Smooth muscle cell (in vitro differentiated cells): ENCODE results near the gene LTB. TPM values are rescaled to one million over a fixed set of nuclear protein-coding genes. Genes with fewer than 3 reads are reported as not detected.

ENCODE experiments used
- DNase-seq: peaks from one replicate; lab custom pipeline; 2025; ENCODE audit not compliant: unreplicated experiment; lab: John Stamatoyannopoulos, UW
- H2AFZ ChIP-seq: fragments of 200-600 bp; sonication (generic); 2 replicates; pipeline ENCODE4 v1.6.0; 2016; ENCODE audit warnings: antibody characterized with exemption, low read depth, mild to moderate bottlenecking
- H3F3A ChIP-seq: fragments of 200-600 bp; sonication (generic); 2 replicates; pipeline ENCODE4 v1.6.0; 2017; ENCODE audit warnings: antibody characterized with exemption, low read depth
- H3K27ac ChIP-seq: fragments of 200-600 bp; sonication (generic); 2 replicates; pipeline ENCODE4 v1.5.1; 2016; ENCODE audit warnings: low read depth, mild to moderate bottlenecking
- H3K27me3 ChIP-seq: fragments of 200-600 bp; sonication (generic); 2 replicates; pipeline ENCODE4 v1.6.1; 2016; ENCODE audit warnings: low read depth, mild to moderate bottlenecking
- H3K36me3 ChIP-seq: fragments of 200-600 bp; sonication (generic); 2 replicates; pipeline ENCODE4 v1.5.1; 2016; ENCODE audit warnings: low read depth
- H3K4me1 ChIP-seq: fragments of 200-600 bp; sonication (generic); 2 replicates; pipeline ENCODE4 v1.5.1; 2016; ENCODE audit warnings: low read depth
- H3K4me2 ChIP-seq: fragments of 200-600 bp; sonication (generic); 2 replicates; pipeline ENCODE4 v1.6.0; 2016; ENCODE audit warnings: mild to moderate bottlenecking
- H3K4me3 ChIP-seq: fragments of 200-600 bp; sonication (generic); 2 replicates; pipeline ENCODE4 v1.5.1; 2016; ENCODE audit warnings: mild to moderate bottlenecking
- H3K79me2 ChIP-seq: fragments of 200-600 bp; sonication (generic); 2 replicates; pipeline ENCODE4 v1.6.0; 2016; ENCODE audit warnings: low read depth, mild to moderate bottlenecking
- H3K9ac ChIP-seq: fragments of 200-600 bp; sonication (generic); 2 replicates; pipeline ENCODE4 v1.6.0; 2016; ENCODE audit warnings: low read depth
- H3K9me3 ChIP-seq: fragments of 200-600 bp; sonication (generic); replicated peaks from 2 replicates; pipeline ENCODE4 v1.5.1; 2016; ENCODE audit warnings: low read depth
- H4K20me1 ChIP-seq: fragments of 200-600 bp; sonication (generic); 2 replicates; pipeline ENCODE4 v1.6.0; 2016; ENCODE audit warnings: low read depth
- WGBS: methylation state at CpG from one replicate; pipeline ENCODE4 v1.1.7; 2016; ENCODE audit warnings: low lambda C conversion rate; 5-methylcytosine and 5-hydroxymethylcytosine counted together
- polyA plus RNA-seq: library from polyadenylated mRNA; unstranded; fragments of >200 nt; fragmentation: Nextera tagmentation; extraction: Ambion mirVana; gene quantifications from 2 replicates; pipeline ENCODE4 v1.2.1, GENCODE V29; 2016
- total RNA-seq: library from RNA; depleted of rRNA; stranded (reverse); fragments of >200 nt; gene quantifications from 2 replicates; pipeline ENCODE4 v1.2.3, GENCODE V29; 2014
- TF ChIP-seq, protein P1 (sequence below): fragments of 200-600 bp; sonication (generic); IDR thresholded peaks from 2 replicates; pipeline ENCODE4 v1.5.1; 2017; ENCODE audit warnings: borderline replicate concordance, mild to moderate bottlenecking, antibody characterized with exemption; ENCODE audit not compliant: insufficient read depth, poor library complexity, severe bottlenecking

LTB gene
- total and polyA plus RNA-seq, 2 experiments from 2014 or later, result 0.75 TPM; not detected in 1

DNA sequence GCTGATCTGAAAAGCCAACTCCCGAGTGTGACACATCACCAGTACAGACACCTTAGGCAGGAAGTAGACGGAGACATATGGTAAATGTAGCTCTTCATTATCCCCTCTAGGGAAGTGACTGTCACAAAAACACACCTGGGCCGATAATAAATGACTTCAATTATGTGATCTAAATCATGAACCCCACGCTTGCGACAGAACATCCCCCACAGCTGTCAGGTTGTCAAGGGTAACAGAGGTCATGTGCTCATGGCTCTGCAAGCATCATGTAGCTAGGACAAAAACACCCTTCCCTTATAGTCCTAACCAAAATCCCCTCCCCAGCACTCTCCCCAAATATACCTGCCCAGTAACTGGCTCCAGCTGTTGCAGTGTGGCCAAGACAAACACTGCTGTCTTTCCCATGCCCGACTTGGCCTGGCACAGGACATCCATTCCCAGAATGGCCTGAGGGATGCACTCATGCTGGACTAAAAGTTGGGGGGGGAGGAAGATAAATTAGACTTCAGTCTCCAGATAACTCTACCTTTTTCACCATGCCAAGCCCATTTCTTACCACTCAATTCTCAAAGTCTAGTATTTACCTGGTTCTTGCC lies 43.3 kb downstream of the LTB start:
- 91% methylated on average over 6 of the region's 6 CpGs for WGBS
- no peaks in the 10 kb centered on the region for H3K9me3 ChIP-seq
- peak overlapping the region; percentile 99 for H3K4me2 ChIP-seq
- no peak overlapping the region for H3K27ac ChIP-seq
- H3K27me3 ChIP-seq, result no peaks in the 10 kb centered on the region
- H4K20me1 ChIP-seq, result peaks cover 75% of the 10 kb centered on the region
- H3K79me2 ChIP-seq, result peaks cover 72% of the 10 kb centered on the region
- H2AFZ ChIP-seq, result no peak overlapping the region
- peak overlapping the region; percentile 95 for H3K9ac ChIP-seq
- TF ChIP-seq, protein P1, sequence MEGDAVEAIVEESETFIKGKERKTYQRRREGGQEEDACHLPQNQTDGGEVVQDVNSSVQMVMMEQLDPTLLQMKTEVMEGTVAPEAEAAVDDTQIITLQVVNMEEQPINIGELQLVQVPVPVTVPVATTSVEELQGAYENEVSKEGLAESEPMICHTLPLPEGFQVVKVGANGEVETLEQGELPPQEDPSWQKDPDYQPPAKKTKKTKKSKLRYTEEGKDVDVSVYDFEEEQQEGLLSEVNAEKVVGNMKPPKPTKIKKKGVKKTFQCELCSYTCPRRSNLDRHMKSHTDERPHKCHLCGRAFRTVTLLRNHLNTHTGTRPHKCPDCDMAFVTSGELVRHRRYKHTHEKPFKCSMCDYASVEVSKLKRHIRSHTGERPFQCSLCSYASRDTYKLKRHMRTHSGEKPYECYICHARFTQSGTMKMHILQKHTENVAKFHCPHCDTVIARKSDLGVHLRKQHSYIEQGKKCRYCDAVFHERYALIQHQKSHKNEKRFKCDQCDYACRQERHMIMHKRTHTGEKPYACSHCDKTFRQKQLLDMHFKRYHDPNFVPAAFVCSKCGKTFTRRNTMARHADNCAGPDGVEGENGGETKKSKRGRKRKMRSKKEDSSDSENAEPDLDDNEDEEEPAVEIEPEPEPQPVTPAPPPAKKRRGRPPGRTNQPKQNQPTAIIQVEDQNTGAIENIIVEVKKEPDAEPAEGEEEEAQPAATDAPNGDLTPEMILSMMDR, result no peak
- H3K36me3 ChIP-seq, result peaks cover 16% of the 10 kb centered on the region
- peaks cover 26% of the 10 kb centered on the region for H3F3A ChIP-seq
- peak overlapping the region; percentile 93 for H3K4me3 ChIP-seq
- peaks cover 20% of the 10 kb centered on the region for H3K4me1 ChIP-seq
- DNase-seq, result no peak

DNA sequence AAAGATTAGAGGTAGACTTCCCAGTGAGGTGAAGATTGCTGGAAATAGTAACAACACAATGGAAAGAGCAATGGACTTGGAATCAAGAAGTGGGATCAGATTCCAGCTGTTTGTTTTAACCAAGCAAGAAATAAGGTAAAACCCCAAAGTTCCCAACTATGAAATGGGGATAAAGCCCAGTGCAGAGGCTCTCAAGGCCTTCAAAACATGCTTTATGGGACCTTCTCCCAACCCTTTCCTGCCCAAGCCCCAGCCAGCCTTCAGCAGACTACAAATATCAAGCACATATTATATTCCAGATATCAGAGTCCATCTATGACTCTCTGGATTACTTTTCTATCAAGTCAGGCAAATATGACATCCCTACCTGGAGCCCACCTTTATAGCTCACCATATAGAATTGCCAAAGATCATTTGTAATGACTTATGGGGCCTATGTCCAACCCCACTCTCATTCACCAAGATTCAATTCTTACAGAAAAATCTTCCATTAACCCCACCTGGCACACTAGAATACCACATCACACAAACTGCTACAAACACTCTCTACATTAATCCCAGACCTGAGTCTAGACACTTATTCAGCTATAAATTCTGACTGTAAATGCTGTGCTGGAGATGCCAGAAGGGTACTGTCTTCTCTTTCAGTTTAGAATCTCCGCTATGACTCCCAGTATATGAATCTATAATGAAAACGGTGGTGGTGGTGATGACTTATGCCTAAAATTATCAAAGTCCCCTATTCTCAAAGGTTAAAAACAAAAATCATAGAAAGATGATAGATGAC lies 46.5 kb downstream of the LTB start:
- TF ChIP-seq, protein P1, result no peak

DNA sequence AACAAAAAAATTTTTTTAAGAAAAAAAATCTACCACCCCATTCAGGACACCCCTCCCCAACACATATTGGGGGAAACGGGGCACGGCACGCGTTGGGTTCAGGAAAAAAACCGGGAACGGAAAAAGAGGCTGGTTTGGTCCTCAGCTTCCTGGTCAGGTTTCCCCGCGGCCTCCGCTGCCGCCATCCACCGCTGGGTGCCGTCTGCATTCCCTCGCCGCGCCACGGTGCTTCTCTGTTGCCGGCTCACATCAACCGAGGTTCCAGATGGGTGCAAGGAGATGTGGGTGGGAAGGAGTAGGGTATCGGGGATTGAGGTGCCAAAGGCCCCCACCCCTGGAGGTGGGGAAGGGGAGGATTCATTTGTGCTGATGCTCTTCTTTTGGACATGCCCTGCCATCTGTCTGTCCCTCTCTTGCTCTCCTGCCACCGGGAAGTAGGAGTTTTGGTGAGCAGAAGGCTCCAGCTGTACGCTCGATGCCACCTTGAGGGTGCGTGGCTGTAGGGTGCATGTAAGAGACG lies 47.6 kb downstream of the LTB start:
- H3K4me3 ChIP-seq, result no peak overlapping the region
- H3K4me1 ChIP-seq, result peaks cover 9% of the 10 kb centered on the region
- H3K9me3 ChIP-seq, result no peaks in the 10 kb centered on the region
- H3K36me3 ChIP-seq, result peaks cover 27% of the 10 kb centered on the region
- peaks cover 100% of the 10 kb centered on the region for H4K20me1 ChIP-seq
- no peak overlapping the region for H3K9ac ChIP-seq
- TF ChIP-seq, protein P1, result no peak
- no peak overlapping the region for H3K27ac ChIP-seq
- no peak overlapping the region for H2AFZ ChIP-seq
- peaks cover 43% of the 10 kb centered on the region for H3K79me2 ChIP-seq
- H3K27me3 ChIP-seq, result no peaks in the 10 kb centered on the region
- DNase-seq, result no peak
- H3F3A ChIP-seq, result peaks cover 40% of the 10 kb centered on the region
- no peak overlapping the region for H3K4me2 ChIP-seq
- WGBS, result 94% methylated on average over 24 of the region's 24 CpGs

More for the DNA sequence above, 46.5 kb downstream of the LTB start:
- Histone ChIP-seq H3K27ac (no peak overlapping the region), H3K36me3 (peaks cover 27% of the 10 kb centered on the region), H3K27me3 (no peaks in the 10 kb centered on the region), H3K4me1 (peaks cover 20% of the 10 kb centered on the region), H4K20me1 (peaks cover 100% of the 10 kb centered on the region), H3K4me3 (no peak overlapping the region), H2AFZ (no peak overlapping the region), H3K9me3 (no peaks in the 10 kb centered on the region), H3K9ac (no peak overlapping the region), H3F3A (peaks cover 35% of the 10 kb centered on the region), H3K4me2 (no peak overlapping the region), H3K79me2 (peaks cover 55% of the 10 kb centered on the region)
- DNase-seq, result no peak
- WGBS, result 50% methylated on average over 2 of the region's 2 CpGs
